Kidney capillary endothelial cell (primary cell): ENCODE results near the gene SLC10A7.
"Not testable (repeated sequence)": the region's sequence is repeated elsewhere in the genome, so short reads cannot be mapped to it uniquely, and the experiment has no call there.

ENCODE experiments used
- DNase-seq: peaks from one replicate; pipeline ENCODE4 v3.0.0-alpha.2; 2018; ENCODE audit warnings: low spot score

The SLC10A7 gene

DNA sequence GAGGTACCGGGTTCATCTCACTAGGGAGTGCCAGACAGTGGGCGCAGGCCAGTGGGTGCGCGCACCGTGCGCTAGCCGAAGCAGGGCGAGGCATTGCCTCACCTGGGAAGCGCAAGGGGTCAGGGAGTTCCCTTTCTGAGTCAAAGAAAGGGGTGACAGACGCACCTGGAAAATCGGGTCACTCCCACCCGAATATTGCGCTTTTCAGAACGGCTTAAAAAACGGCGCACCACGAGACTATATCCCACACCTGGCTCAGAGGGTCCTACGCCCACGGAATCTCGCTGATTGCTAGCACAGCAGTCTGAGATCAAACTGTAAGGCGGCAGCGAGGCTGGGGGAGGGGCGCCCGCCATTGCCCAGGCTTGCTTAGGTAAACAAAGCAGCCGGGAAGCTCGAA is 171.6 kb downstream of the SLC10A7 start:
- not testable (repeated sequence) for DNase-seq

DNA sequence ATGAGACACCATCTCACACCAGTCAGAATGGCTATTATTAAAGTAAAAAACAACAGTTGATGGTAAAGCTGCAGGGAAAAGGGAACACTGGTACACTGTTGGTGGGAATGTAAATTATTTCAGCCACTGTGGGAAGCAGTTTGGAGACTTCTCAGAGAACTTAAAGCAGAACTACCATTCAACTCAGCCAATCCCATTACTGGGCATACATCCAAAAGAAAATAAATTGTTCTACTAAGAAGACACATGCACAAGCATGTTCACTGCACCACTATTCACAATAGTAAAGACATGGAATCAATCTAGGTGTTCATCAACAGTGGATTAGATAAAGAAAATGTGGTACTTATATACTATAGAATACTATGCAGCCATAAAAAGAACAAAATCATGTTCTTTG is 172.4 kb downstream of the SLC10A7 start:
- no peak for DNase-seq

DNA sequence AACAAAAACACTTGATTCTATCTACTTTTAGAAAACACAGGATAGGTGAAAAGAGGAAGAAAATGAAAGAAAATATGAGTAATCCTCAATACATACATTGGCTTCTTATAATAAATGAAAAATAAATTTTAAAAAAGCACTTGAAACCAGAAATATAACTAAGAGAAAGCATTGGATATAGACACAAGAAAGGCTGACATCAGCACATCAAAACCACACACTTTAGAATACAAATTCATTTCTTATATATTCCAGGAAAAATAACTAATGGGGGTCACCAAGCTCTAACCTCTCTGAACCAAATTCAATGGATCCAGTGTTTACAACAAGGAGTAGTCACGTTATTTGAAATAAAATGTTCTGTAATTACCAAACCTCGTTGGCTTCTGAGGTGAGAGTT is 173.9 kb downstream of the SLC10A7 start:
- DNase-seq, result no peak

DNA sequence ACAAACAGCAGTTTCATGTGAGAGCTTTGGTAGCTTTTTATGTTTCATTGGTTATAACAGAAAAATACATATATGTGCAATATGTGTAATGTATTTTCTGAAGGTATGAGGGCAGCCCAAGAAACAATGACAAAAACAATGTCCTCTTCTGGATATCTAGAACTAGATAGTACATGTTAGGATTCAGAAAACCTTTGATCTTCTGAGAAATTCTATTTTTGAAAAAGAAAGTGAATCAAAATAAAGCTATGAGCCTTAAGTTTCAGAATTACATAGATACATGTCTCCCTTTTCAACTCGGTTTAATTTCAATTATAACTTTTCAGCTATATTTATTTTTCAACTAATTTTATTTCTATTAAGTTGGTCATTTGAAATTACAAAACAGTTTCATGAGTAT is 175.5 kb downstream of the SLC10A7 start:
- no peak for DNase-seq

DNA sequence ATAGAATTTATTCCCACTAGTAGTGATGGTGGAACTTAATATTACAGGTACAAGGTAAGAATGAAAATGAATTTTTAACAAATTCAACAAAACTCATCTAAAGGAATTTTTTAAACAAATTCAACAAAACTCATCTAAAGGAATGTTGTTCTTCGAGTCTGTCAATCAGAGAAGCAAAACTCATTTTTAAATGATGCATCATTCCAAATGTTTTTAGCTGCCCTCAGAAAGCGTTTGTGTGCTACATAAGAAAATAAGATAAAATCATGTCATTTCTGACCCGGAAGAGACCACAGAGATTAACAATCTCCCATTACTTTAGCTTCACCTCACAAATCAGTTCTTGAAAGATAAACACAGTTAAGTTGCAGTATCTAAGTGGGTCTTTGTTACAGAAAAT is 178.0 kb downstream of the SLC10A7 start:
- no peak for DNase-seq

DNA sequence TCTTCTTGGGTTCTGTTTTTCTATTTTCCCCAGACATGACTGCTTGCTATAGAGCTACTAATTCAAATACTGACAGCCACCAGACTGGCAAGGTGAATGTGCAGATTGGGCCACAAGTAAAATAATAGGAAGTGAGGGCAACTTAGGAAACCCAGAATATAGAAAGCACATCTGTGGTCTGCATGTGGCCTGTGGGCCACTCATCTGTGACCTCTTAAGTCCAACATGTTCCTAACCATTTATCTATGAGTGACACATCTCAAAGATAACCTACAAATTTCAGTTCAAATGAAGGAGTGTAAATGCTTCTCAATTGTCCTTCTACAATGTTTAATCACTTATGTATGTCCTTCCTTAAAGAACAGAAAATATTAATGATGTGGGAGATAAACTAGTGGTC is 178.5 kb downstream of the SLC10A7 start:
- no peak for DNase-seq

DNA sequence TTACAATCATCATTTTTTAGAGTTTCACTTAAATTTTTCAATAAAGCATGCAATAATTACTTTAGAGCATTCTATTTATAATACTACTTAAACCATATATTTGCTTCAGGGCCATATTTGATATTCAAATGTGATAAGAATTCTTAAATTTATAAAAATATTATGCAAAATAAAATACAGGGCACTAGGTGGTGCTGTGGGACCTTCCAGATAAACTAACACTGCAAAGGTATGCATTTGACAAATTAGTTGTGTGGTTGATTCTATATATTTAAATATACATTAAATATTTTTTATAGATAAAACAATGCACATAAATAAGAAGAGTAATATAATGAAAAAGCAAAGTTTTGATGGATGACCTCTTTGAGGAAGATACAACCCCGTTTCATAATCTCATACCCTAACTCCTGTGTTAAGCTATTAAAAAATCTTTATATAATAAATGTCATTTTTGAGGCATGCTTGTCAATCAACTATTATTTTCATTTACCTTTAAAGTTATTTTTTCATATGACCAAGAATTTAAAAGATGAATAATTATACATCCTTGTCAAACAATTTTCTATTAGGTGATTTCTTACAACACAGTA is 179.0 kb downstream of the SLC10A7 start:
- peak; percentile 51 for DNase-seq

DNA sequence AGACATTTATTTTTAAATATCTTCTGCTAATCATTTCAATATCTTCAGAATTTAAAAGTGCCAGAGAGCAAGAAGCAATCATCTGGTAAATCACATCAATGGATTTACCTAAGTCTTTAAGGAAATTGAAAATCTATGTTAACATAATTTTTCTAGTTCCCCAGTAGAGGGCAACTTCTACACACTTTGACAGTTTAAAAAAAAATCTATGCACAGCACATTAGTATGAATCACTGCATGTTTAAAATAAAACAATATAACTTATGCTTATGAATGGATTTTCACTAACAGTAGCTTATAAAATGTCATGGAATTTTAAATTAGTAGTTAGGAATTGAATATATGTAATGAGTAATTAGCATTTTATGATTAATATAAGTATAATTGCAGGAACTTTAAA is 180.9 kb downstream of the SLC10A7 start:
- DNase-seq, result peak; percentile 63

DNA sequence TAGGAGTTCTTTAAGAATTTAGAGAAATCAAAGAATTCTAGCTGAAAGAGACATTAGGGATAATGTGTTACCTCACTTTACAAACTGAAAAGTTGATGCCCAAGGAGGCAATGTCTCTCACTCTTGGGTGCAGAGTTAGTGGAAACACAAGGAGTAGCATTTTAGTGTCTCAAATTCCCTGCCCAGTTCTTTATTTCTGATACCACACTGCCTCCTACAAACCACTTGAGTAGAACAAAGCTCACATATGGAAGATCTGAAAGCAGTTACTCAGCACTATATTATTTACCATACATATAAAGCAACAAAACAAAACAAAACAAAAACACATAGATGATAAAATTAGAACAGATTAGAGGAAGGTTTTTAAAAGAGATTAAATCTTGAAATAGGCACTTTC is 183.2 kb downstream of the SLC10A7 start:
- DNase-seq, result no peak

DNA sequence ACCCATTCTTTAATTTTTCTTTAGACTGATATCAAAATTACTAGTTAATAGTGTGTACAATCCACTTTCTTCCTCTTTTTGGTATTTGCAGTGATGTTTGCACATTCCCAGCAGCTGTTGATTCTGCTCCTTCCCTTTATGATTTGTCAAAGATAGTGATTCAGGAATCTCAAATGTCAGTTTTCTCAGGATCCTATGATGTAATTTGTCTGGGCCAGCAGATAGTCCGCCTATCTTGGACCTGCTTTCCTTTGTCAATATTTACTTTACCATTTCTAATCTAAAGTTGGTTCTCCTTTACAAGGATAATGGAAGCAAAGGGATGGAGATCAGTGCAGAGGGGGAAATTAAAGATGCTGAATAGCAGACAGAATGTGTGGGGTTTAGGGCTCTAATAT is 185.3 kb downstream of the SLC10A7 start:
- DNase-seq, result no peak

DNA sequence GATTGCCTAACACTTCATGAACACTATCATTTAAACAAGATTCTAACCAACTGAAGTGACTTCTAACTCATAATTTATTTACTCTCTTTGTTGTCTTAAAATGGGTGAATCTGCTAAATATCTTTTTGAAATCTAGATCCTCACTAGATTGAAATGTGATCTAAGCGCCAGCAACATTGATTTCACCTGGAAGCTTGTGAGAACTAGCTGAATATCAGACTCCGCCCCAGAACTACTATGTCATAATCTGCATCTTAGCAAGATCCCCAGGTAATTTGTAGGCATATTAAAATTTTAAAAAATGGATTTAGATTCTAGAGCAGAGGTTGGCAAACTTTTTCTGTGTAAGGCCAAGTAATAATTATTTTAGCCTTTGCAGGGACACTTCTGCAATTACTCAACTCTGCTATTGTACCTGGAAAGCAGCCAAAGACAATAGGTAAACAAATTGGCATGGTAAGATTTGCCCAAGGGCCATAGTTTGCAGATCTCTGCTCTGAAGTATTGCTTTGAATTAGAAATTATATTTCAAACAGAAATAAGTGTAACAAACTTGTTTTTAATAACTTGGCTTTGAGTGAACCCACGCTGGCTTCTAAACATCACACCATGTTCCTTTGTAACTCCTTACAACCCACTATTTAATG is 185.9 kb downstream of the SLC10A7 start:
- no peak for DNase-seq

DNA sequence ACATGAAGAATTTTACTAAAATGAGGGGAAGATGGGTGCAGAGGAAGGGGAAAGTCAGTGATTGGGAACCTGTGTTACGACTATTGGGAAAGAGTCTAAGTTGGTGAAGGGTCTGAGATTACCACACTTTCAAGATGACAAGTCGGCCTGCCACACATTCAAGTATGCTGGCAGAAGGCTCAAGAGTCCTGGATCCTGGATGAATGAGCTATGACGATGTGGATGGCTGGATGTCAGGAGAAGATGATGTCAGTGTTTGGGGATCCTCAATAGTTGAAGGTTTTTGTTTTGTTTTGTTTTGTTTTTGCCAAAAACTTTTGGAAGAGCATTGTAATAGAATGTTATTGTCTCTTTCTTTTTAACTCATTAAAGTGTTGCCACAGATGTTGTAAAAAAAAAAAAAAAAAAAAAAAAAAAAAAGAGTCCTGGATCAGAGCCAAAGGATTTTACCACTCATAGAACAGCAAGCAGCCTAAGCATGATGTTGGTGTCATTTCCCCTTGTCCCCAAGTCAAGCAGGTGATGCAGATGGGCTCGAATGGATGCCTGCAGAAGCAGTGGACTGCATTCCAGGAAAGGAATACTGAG is 186.8 kb downstream of the SLC10A7 start:
- no peak for DNase-seq

DNA sequence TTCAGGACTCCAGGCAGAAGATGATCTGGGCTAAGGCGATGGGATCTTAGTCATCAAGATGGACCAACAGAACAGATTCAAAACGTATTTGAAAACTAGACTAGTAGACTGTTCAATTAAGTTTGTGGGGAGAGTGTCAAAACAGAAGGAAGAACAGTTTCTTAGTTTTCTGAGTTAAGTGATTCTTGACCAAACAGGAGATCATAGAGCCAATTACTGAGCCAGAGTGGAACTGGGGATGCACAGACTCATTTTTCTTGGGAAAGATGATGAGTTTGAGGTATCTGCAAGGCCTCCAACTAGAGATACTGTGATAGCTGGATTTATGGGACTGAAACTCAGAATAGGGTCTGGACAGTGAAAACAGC is 187.9 kb downstream of the SLC10A7 start:
- DNase-seq, result no peak

DNA sequence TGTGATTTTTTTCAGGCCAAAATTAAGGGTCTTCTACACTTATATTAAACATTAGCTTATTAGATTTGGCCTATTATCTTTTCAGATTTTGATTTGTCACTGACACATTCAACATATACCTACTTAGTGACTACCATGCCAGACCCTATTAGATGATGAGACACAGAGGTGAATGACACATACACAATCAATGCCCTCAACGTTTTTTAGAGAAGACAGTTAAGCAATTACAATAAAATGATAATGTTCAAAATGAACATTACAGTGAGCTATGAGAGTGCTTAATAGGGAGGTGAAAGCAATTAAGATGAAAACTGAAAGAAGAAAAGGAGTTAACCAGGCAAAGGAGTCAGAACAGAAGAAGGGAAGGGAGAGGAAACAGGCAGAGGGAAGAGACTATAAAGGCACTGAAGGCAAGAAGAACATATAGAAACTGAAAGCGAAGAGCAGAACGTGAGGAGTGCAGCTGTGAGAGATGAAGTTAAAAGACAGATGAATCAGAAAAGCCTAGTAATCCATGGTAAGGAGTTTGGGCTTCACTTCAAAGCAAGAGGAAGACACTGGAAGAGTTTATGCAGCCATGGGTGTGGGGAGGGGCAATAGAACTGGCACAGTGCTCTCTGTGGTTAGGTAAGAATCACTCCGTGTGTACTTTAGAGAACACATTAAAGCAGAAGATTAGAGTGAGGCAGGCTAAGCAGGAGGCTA is 188.4 kb downstream of the SLC10A7 start:
- DNase-seq, result no peak

DNA sequence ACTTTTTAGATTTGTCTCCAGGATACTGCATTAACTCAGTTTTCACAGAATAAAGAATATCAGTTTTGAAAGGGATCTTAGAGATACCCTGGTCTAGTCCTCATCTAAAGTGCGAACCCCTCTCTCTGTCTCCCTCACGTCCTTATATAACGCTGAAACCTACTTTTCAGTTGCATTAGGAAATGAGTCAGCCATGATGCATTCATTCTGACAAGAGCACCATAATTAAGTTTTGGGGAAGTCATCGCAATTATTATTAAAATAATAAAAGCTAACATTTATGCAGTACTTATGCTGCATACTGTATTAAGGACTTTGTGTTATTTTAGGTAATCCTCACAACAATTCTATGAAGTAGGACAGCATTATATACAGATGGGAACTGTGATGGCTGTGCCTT is 191.3 kb downstream of the SLC10A7 start:
- peak; percentile 78 for DNase-seq

DNA sequence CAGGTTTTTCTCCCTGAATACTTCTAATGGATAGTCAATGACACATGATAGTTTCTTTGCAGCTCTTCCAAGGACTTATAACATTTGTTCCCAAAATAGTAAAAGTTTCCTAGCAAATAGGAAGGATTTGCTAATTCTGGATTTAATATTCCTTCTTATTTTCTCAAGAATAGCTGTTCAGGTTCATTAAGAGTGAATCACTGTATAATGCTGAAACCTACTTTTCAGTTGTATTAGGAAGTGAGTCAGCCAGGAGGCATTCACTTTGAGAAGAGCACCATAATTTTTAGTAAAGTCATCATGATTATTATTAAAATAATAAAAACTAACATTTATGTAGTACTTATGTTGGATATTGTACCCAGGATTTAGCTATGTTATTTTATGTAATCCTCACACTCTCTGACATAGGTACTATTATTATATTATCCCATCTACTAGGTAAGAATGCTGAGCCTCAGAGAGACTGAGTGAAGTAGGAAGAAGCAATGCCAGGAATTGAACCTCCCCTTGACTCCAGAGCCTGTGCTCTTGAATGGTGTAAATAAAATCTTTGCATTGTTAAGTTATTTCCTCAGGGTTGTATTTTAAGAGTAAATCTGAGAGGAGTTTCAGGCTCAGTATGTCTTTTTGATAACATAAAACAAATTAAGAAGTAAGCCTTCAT is 192.6 kb downstream of the SLC10A7 start:
- DNase-seq, result peak; percentile 87

DNA sequence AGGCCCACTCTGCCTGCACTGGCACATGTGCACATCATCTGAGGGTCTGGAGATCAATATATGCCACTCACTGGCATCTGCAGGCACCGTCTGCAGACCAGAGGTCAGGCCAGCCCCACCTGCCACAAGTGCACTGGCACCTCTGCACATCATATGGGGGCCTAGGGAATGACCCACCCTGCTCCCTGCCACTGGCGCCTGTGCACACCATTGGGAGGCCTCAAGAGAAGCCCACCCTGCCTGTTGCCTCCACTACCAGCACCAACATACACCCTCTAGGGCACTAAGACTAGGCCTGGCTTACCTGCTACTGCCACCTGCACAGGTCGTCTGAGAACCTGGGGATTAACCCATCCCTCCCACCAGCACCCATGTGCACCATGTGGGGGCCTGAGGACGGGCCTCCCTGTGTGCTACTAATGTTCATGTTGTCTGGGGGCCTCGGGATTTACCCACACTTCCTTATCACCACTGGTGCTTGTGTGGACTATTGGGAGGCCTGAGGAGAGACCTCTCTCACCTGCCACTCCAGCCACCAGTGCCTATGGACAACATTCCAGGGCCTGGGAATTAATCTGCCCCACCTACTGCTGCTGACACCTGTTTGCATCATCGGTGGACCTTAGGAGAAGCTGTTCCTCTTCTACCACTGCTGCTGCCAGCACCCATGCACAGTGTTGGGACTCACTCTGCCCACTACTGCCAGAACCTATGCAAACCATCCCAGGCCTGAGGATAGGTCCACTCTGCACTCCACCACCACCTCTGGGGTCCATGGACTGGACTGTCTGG is 193.7 kb downstream of the SLC10A7 start:
- no peak for DNase-seq

DNA sequence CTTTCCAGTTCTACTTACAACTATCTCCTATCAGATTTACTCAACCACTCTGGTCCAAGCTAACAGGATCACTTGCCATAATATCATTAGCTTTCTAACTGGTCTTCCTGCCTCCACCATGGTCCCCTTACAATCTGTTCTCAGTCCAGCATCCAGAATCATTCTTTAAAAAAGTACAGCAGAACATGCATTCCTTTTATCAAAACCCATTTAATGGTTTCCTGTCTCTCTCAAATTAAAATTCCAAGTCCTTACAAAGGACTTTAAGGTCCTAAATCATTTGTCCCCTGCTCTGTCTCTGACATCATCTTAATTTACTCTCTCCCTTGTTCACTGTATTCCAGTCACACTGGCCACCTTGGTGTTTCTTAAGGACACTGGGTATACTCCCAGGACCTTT is 202.8 kb downstream of the SLC10A7 start:
- no peak for DNase-seq

DNA sequence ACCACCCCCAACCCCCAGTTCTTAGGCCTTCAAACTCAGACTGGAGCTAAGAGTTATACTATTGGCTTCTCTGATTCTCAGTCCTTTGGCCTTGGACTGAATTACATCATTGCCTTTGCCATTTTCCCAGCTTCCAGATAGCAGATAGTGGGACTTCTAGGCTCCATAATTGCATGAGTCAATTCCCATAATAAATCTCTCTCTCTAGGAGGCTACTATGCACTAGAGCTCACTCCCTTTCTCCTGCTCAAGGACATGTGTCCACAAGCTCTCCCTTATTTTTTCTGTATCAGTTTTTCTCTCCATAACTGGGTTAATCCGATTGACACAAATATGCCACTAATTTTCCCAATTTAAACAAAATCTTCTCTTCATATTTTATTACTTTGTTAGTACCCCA is 204.0 kb downstream of the SLC10A7 start:
- no peak for DNase-seq

DNA sequence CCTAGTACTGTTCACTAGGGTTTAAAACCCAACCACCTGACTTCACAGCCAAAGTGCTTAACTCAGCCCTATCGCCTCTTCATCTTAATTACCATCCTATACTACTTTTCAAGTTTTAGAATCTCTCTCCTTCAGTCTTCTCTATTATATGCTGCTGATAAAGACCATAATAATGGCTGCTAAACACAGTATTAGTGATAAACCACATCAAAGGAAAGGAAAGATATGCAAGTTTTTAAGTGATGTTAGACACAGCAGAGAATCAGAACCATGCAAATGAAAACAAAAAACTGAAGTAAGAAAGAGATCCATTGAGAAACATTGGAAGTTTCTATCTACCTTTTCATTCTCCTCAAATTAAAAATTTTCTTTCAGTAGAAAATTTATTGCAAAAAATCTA is 206.6 kb downstream of the SLC10A7 start:
- no peak for DNase-seq

DNA sequence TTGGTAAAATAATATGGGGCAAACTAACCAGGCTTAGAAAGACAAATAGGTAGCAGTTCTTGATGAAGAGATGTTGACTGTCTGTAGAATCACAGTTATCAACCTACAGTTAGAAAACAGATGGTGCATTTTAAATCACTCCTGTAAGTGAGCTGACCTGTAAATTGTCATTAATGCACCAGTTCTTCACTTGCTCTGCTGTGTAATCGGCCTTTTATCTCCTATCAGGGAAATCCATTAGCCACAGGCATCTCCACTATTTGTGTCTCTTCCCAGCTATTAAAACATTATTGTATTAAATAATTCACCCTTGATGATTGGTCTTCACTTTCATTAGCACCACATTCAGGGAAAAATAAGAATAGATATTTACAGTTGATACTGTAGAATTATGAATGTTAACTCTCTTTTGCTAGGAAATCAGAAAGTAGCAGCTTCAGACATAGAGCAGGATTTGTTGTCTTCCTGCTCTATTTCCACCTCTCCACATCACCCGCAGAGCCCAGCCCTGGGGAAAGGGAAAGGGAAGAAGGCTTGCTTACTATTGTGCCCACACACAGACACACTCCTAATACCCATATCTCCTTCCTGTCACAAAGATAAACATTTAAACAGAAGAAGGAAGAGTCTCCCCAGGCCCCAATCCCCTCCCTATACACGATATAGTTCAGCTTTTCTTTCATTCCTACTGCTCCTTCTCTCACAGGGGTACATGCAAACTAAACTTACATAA is 210.3 kb downstream of the SLC10A7 start:
- DNase-seq, result no peak
